Kidney epithelial cell (primary cell): ENCODE results near the gene MUC2. TPM values are rescaled to one million over a fixed set of nuclear protein-coding genes. Genes with fewer than 3 reads are reported as not detected.

ENCODE experiments used
- DNase-seq: peaks from one replicate; pipeline ENCODE4 v3.0.0-alpha.2; 2010; ENCODE audit warnings: low read depth
- H3K27me3 ChIP-seq: 2 replicates; pipeline ENCODE4 v1.6.0; 2011; ENCODE audit warnings: low read length; ENCODE audit not compliant: control insufficient read depth, insufficient read depth
- H3K36me3 ChIP-seq: 2 replicates; pipeline ENCODE4 v1.5.1; 2011; ENCODE audit warnings: low read length; ENCODE audit not compliant: control insufficient read depth, insufficient read depth
- H3K4me3 ChIP-seq: 2 replicates; pipeline ENCODE4 v1.5.1; 2011; ENCODE audit warnings: low read depth, mild to moderate bottlenecking, control low read depth, low read length
- CTCF ChIP-seq: IDR thresholded peaks from 2 replicates; pipeline ENCODE4 v1.5.1; 2011; ENCODE audit warnings: mild to moderate bottlenecking, moderate library complexity, low read length, control low read depth, inconsistent platforms; ENCODE audit not compliant: insufficient read depth, poor library complexity, severe bottlenecking
- total RNA-seq: library from RNA; depleted of rRNA; stranded (reverse); fragments of >200 nt; gene quantifications from 2 replicates; pipeline ENCODE4 v1.2.3, GENCODE V29; 2015

MUC2 gene
- total RNA-seq, 1 donor from 2014 or later = not detected

GRCh38 chr11:1101318-1102089, 26.8 kb downstream of the MUC2 start:
- DNase-seq = no peak
- H3K36me3 ChIP-seq = no peaks in the 10 kb centered on the region
- no peak for TF ChIP-seq CTCF
- no peaks in the 10 kb centered on the region for H3K27me3 ChIP-seq
- no peak overlapping the region for H3K4me3 ChIP-seq

- Histone ChIP-seq H3K27me3 (no peaks in the 10 kb centered on the region), H3K36me3 (no peaks in the 10 kb centered on the region), H3K4me3 (no peak overlapping the region)
- no peak for TF ChIP-seq CTCF
- no peak for DNase-seq
Observed at GRCh38 chr11:1102221-1102971, 27.7 kb downstream of the MUC2 start.

GRCh38 chr11:1102996-1103395, 28.3 kb downstream of the MUC2 start:
- TF ChIP-seq CTCF = no peak
- no peak overlapping the region for H3K4me3 ChIP-seq
- H3K27me3 ChIP-seq = no peaks in the 10 kb centered on the region
- DNase-seq = no peak
- no peaks in the 10 kb centered on the region for H3K36me3 ChIP-seq

GRCh38 chr11:1103401-1104360, 29.0 kb downstream of the MUC2 start:
- TF ChIP-seq CTCF = no peak
- Histone ChIP-seq H3K4me3 (no peak overlapping the region), H3K27me3 (no peaks in the 10 kb centered on the region), H3K36me3 (no peaks in the 10 kb centered on the region)
- DNase-seq = no peak

- no peaks in the 10 kb centered on the region for H3K36me3 ChIP-seq
- H3K4me3 ChIP-seq = no peak overlapping the region
- no peak for DNase-seq
- H3K27me3 ChIP-seq = no peaks in the 10 kb centered on the region
- no peak for TF ChIP-seq CTCF
Observed at GRCh38 chr11:1104411-1105182, 29.9 kb downstream of the MUC2 start.
